Pancreas (tissue), 10 donors: ENCODE results near the gene THAP8. TPM values are rescaled to one million over a fixed set of nuclear protein-coding genes. Genes with fewer than 3 reads are reported as not detected.

Experiments
- ATAC-seq, 4 donors: fragments of 200-7000 bp; cut with Tn5 transposase; one replicate each; pipeline versions ENCODE4 v1.8.0 to v1.9.1; 2020; ENCODE audit warnings: mild to moderate bottlenecking in 4 of 4, moderate library complexity in 4 of 4
- DNase-seq, 6 donors: peaks; one replicate each; pipeline ENCODE4 v3.0.0-alpha.2; 2020
- FAIRE-seq: peaks from 2 replicates; lab custom pipeline; 2012; peaks lifted over from hg19 to GRCh38; lab: Jason Lieb, UNC
- H3K27ac ChIP-seq, 4 donors: fragments of 200-600 bp; sonication (generic); 1 replicate in 3 of 4; 2 replicates in 1 of 4; pipeline versions ENCODE4 v1.5.0 to v1.8.0; 2020
- H3K27me3 ChIP-seq, 4 donors: fragments of 200-600 bp; one replicate each; pipeline ENCODE4 v1.8.0; 2021
- H3K36me3 ChIP-seq, 3 donors: fragments of 200-600 bp; sonication (generic) in 1 of 3; one replicate each; pipeline versions ENCODE4 v1.5.0 to v1.8.0; 2020 to 2021
- H3K4me1 ChIP-seq, 3 donors: fragments of 200-600 bp; one replicate each; pipeline ENCODE4 v1.8.0; 2021
- H3K4me3 ChIP-seq, 4 donors: fragments of 200-600 bp; sonication (generic) in 2 of 4; one replicate each; pipeline versions ENCODE4 v1.5.0 to v1.8.0; 2020 to 2021
- H3K9me3 ChIP-seq, 4 donors: fragments of 200-600 bp; one replicate each; pipeline ENCODE4 v1.8.0; 2021
- CTCF ChIP-seq, 4 donors: fragments of 200-600 bp; sonication (generic) in 3 of 4; IDR thresholded peaks; one replicate each; pipeline versions ENCODE4 v1.5.0 to v1.8.0; 2021; ENCODE audit warnings: antibody characterized with exemption in 4 of 4
- WGBS, 2 donors: extraction: QIAGEN DNeasy Blood & Tissue Kit; methylation state at CpG; one replicate each; pipeline ENCODE4 v1.1.7; 2013; 5-methylcytosine and 5-hydroxymethylcytosine counted together
- intact Hi-C, 3 donors: fragments of 100-400 bp; cut with DNase I; formaldehyde crosslinking; loops; one replicate each; pipeline versions ENCODE4 v1.11.1 to v1.14.2; 2022
- polyA plus RNA-seq, 2 donors: library from polyadenylated mRNA; stranded (reverse); fragments of 200-250 nt; gene quantifications; one replicate each; pipeline ENCODE4 v1.2.3, GENCODE V29; 2013
- total RNA-seq, 6 donors: library from RNA; stranded (reverse); fragmentation: NEBNext Ultra II Directional in 4 of 6; extraction: Animal tissue kit (Norgen Biotek cat#: 25700) in 4 of 6; gene quantifications; one replicate each; pipeline versions ENCODE4 v1.2.1 to v1.2.4, GENCODE V29; 2021 to 2023
- donor health status: healthy with polysubstance abuse.
- donor health status: DM: no; HTN: no; CAD: no; lungs with moderate emphysema.
- donor health status: DM: no; HTN: no; CAD: no.
- donor health status: control.
- donor health status: control.
- donor health status: Bipolar disorder and iron deficiency.
- donor health status: DM: yes; HTN: yes; CAD: no.
- donor health status: DM: no; HTN: no; CAD: no.
- donor health status: DM: no; HTN: no; CAD: no.
- donor health status: DM: yes; HTN: yes; CAD: no.

THAP8 gene
- total and polyA plus RNA-seq, 8 donors: 0.88 to 3.2 (median 2.3) TPM

GRCh38 chr19:36026091-36026876, 27.8 kb downstream of the THAP8 start:
- Histone ChIP-seq H3K27me3 (no peaks in the 10 kb centered on the region), H3K4me1 (no peaks in the 10 kb centered on the region), H3K27ac (no peak overlapping the region), H3K36me3 (no peaks in the 10 kb centered on the region), H3K9me3 (no peaks in the 10 kb centered on the region), H3K4me3 (no peak overlapping the region)
- WGBS, 2 donors: 92 to 94% methylated on average over 48 to 49 of the region's 49 CpGs
- DNase-seq (no peak), ATAC-seq (no peak), FAIRE-seq (no peak)
- no peak for TF ChIP-seq CTCF (IDR thresholded peaks at IDR 0.05)
- intact Hi-C loops: no loop called here

- 56 to 72% methylated on average over 1 of the region's 1 CpG for WGBS, 2 donors
- no peak for FAIRE-seq
Measured at GRCh38 chr19:36025541-36025940, 28.5 kb downstream of the THAP8 start.

GRCh38 chr19:36023432-36023831, 30.7 kb downstream of the THAP8 start:
- Histone ChIP-seq H3K36me3 (no peaks in the 10 kb centered on the region), H3K4me3 (no peak overlapping the region), H3K27me3 (no peaks in the 10 kb centered on the region), H3K4me1 (no peaks in the 10 kb centered on the region), H3K27ac (no peak overlapping the region), H3K9me3 (no peaks in the 10 kb centered on the region)
- no peak for ATAC-seq
- DNase-seq: no peak
- intact Hi-C loops: no loop called here
- no peak for FAIRE-seq
- no peak for TF ChIP-seq CTCF (IDR thresholded peaks at IDR 0.05)
- WGBS, 2 donors: 91 to 98% methylated on average over 5 of the region's 5 CpGs

More at GRCh38 chr19:36025541-36025940, 28.5 kb downstream of the THAP8 start:
- H3K4me3 ChIP-seq: no peak overlapping the region
- ATAC-seq (no peak), DNase-seq (no peak)
- H3K4me1 ChIP-seq: no peaks in the 10 kb centered on the region
- no peaks in the 10 kb centered on the region for H3K9me3 ChIP-seq
- no peaks in the 10 kb centered on the region for H3K27me3 ChIP-seq
- TF ChIP-seq CTCF (IDR thresholded peaks at IDR 0.05): no peak
- no peak overlapping the region for H3K27ac ChIP-seq
- no peaks in the 10 kb centered on the region for H3K36me3 ChIP-seq
- intact Hi-C loops: no loop called here

GRCh38 chr19:36019061-36019670, 34.9 kb downstream of the THAP8 start:
- 88 to 93% methylated on average over 21 to 22 of the region's 22 CpGs for WGBS, 2 donors
- no peaks in the 10 kb centered on the region for H3K36me3 ChIP-seq
- intact Hi-C loops: no loop called here

More at GRCh38 chr19:36019061-36019670, 34.9 kb downstream of the THAP8 start:
- FAIRE-seq (no peak), DNase-seq (no peak), ATAC-seq (no peak)
- no peaks in the 10 kb centered on the region for H3K9me3 ChIP-seq
- no peaks in the 10 kb centered on the region for H3K27me3 ChIP-seq
- H3K27ac ChIP-seq: no peak overlapping the region
- TF ChIP-seq CTCF (IDR thresholded peaks at IDR 0.05): no peak
- no peaks in the 10 kb centered on the region for H3K4me1 ChIP-seq
- no peak overlapping the region for H3K4me3 ChIP-seq
